Omental fat pad (tissue), 4 donors: ENCODE measurements around the gene PLEKHA6. TPM values are rescaled to one million over a fixed set of nuclear protein-coding genes. Genes with fewer than 3 reads are reported as not detected.

Experiments used
- ATAC-seq: fragments of 150-250 bp; one replicate; pipeline ENCODE4 v1.9.1; 2016; ENCODE audit warnings: mild to moderate bottlenecking, moderate library complexity; ENCODE audit not compliant: low FRiP score
- DNase-seq: peaks from one replicate; pipeline ENCODE4 v3.0.0-alpha.2; 2019; ENCODE audit warnings: low spot score
- CTCF ChIP-seq, 3 donors: fragments of 450-650 bp; IDR thresholded peaks; one replicate each; pipeline ENCODE4 v1.5.1; 2016 to 2017; ENCODE audit warnings: antibody characterized with exemption in 3 of 3, mild to moderate bottlenecking in 3 of 3, moderate library complexity in 2 of 3
- total RNA-seq, 4 donors: library from RNA; depleted of rRNA; stranded (reverse); fragments of >200 nt; gene quantifications; one replicate each; pipeline ENCODE4 v1.1.0, GENCODE V29; 2016

PLEKHA6 gene
- total RNA-seq, 4 donors from 2014 or later, result 2.9 to 13.1 (median 7.5) TPM

DNA sequence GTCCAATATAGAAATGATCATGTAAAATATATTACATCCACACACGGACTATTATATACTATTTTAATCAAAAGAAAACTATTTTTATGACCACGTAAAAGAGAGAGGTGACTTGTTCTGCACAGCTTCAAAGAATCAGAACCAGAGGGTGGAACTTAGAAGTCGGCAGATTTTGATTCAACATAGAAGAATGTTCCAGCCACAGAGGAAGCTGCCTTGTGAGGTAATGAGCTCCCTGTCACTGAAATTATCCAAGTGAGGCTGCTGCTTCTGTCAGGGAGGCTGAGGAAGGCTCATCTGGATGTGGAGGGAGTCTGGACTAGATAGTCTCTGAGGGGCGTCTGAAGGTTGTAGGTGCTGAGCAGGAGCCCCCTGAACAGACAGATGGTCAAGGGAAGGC is 2.7 kb downstream of the PLEKHA6 start:
- ATAC-seq (no peak), DNase-seq (no peak)
- no peak for TF ChIP-seq CTCF (IDR thresholded peaks at IDR 0.05)

- no peak for DNase-seq
- TF ChIP-seq CTCF (IDR thresholded peaks at IDR 0.05), result no peak
These were observed 3.8 kb downstream of the PLEKHA6 start for GRCh38 chr1:204355913-204356312.

GRCh38 chr1:204354579-204354978 is 5.2 kb downstream of the PLEKHA6 start:
- TF ChIP-seq CTCF (IDR thresholded peaks at IDR 0.05), result no peak
- ATAC-seq (no peak), DNase-seq (no peak)

More at GRCh38 chr1:204355913-204356312, 3.8 kb downstream of the PLEKHA6 start:
- no peak for ATAC-seq

DNA sequence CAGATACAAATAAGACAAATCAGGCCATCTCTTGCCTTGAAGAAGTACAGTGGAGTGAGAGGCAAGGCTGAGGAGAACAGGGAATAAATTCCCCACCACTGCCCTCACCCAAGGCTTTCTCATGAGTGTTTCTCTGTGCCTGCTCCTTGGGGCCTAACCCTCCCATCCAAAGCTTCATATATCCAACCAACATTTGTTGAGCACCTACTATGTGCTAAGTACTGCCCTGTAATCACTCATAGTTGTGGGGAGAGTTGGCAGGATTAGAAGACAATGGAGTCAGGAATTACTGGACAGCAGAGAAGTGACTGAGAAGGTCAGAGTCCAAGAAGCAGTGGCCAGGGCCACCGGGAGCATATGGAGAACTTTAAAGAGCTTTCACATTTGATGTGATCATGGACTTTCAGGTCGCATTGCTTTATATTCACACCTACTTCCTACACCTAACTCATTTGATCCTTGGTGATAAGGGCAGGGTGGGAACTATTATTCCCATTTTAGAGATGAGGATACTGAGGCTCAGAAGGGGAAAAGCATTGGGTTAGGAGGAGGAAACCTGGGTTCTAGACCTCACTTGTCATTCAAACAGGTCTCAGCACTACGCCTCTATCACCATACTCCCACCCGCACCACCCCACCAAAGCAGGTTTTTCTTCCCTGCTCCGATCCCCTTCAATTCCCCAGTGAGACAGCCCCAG is 6.4 kb downstream of the PLEKHA6 start:
- no peak for DNase-seq
- no peak for ATAC-seq
- no peak for TF ChIP-seq CTCF (IDR thresholded peaks at IDR 0.05)

DNA sequence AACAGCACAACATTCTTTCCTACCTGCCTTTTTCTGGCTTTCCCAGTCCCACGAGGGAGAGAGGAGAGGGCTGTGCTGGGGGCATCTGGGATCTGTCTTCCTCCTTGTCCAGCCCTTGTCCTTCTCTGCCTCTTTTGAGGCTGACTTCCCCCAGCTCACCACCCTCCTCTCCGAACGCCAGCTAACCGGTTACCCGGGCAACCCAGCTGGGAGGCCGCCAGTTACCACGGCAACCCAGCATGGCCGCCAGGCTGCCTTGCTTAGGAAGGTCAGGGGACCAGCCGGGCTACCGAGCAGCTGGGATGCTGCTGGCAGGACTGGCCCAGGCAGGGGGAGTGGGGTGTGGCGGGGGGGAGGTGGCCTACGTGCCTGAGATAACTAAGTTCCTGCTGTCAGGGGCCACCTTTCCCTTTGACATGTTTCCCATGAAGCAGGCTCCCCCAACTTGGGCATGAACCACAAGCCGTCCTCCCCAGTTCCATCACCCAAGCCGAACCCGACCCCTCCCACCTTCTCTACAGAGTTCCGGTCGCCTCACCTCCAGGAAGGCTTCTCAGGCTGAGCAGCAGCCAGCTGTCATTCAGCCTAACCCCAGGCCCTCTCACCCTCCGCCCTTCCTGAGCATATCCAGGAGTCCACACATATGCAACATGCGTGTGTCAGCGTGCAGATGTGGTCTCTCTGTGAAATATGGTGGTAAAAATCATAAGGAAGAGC is 8.7 kb downstream of the PLEKHA6 start:
- peak; percentile 47 for ATAC-seq
- TF ChIP-seq CTCF (IDR thresholded peaks at IDR 0.05), result no peak
- DNase-seq, result no peak

DNA sequence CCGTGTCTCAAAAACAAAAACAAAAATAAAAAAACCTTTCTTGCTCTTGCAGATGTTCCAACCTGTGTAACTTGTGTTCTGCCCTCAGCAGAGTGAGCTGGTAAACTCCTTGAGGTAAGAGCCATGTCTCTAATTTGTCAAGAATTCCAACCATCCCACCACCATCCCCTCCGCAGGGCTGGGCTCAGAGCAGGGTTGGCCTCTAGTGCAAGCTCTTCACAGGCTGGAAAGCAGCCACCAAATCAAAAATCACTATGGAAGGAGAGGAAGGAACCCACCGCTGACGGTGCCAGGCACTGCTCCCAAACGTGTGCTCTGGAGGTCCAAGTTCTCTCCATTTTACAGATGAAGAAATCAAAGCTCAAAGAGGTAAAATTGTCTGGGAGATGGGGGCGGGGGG is 9.4 kb downstream of the PLEKHA6 start:
- ATAC-seq (no peak), DNase-seq (no peak)
- TF ChIP-seq CTCF (IDR thresholded peaks at IDR 0.05), result no peak

GRCh38 chr1:204349602-204350001 is 10.1 kb downstream of the PLEKHA6 start:
- no peak for TF ChIP-seq CTCF (IDR thresholded peaks at IDR 0.05)
- DNase-seq, result no peak
- ATAC-seq, result no peak
